ENCODE data around the gene FCF1.

- TF ChIP-seq CTCF (conservative IDR thresholded peaks at IDR 0.05) (no peak), ZFX (IDR thresholded peaks at IDR 0.05) (no peak)
Observed at GRCh38 chr14:74784634-74785033, 71.7 kb downstream of the FCF1 start.
